GM10847 (cell line): Measurements from ENCODE around the gene C1orf167.
A peak's percentile ranks its signal among the peaks of the same experiment; 100 is the strongest.

Source experiments
- POLR2A ChIP-seq: IDR thresholded peaks from 2 replicates; pipeline ENCODE4 v1.6.1; 2011; ENCODE audit not compliant: insufficient read length; ENCODE audit errors: extremely low read depth

Gene C1orf167

GRCh38 chr1:11799099-11799498 is 37.1 kb downstream of the C1orf167 start:
- TF ChIP-seq POLR2A, result no peak

GRCh38 chr1:11799896-11800295 is 37.9 kb downstream of the C1orf167 start:
- no peak for TF ChIP-seq POLR2A

- TF ChIP-seq POLR2A, result no peak
Observed at GRCh38 chr1:11800391-11800755, 38.4 kb downstream of the C1orf167 start.

- no peak for TF ChIP-seq POLR2A
Observed at GRCh38 chr1:11800756-11801433, 38.9 kb downstream of the C1orf167 start.

- no peak for TF ChIP-seq POLR2A
Observed at GRCh38 chr1:11802616-11802972, 40.6 kb downstream of the C1orf167 start.

GRCh38 chr1:11802973-11803885 is 41.2 kb downstream of the C1orf167 start:
- TF ChIP-seq POLR2A, result no peak

- TF ChIP-seq POLR2A, result no peak
Observed at GRCh38 chr1:11804666-11805421, 42.9 kb downstream of the C1orf167 start.

- TF ChIP-seq POLR2A, result peak; percentile 79
Observed at GRCh38 chr1:11805422-11806306, 43.7 kb downstream of the C1orf167 start, which contains the start of the genes CLCN6 and MTHFR. Gene CLCN6, plus strand, starts transcription at chr1:11806191. Its CDS starts 72 bp downstream, at chr1:11806263. Gene MTHFR, minus strand, starts transcription at chr1:11805964. Its CDS starts 2,848 bp downstream, at chr1:11803116.

- TF ChIP-seq POLR2A, result no peak
Observed at GRCh38 chr1:11806307-11806936, 44.4 kb downstream of the C1orf167 start.

GRCh38 chr1:11807133-11807532 is 45.1 kb downstream of the C1orf167 start:
- no peak for TF ChIP-seq POLR2A

GRCh38 chr1:11813021-11813420 is 51.0 kb downstream of the C1orf167 start:
- TF ChIP-seq POLR2A, result no peak

GRCh38 chr1:11817192-11817591 is 55.2 kb downstream of the C1orf167 start:
- TF ChIP-seq POLR2A, result no peak

- TF ChIP-seq POLR2A, result no peak
Observed at GRCh38 chr1:11822091-11822490, 60.1 kb downstream of the C1orf167 start.
